ENCODE data around the gene CDC20B.

The CDC20B gene

DNA sequence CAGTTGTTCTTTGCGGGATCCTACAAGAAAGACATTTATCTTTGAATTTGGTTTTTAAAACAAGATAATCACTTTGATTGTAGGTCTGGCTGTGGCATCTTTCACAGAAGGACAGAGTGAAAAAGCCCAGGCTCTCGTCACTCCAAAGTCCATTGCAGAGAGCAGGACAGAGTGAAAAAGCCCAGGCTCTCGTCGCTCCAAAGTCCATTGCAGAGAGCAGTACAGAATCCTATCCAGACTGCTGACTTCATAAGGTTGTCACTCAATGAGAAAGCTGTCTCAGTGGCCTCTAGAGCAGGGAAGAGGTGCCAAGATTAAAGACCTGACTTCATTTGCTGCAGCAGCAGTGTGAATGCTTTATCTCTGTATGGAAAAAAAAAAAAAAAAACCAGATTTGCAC, 29.4 kb downstream of the CDC20B start:
- Mint-ChIP-seq H3K27me3 (ENCODE audit: low read depth, poor library complexity) (peaks cover 7% of the 10 kb centered on the region), H3K27ac (no peak overlapping the region), H3K36me3 (ENCODE audit: low read depth) (no peaks in the 10 kb centered on the region), H3K9me3 (no peaks in the 10 kb centered on the region), H3K4me3 (no peak overlapping the region), H3K4me1 (peaks cover 12% of the 10 kb centered on the region)
- TF ChIP-seq, protein P1, sequence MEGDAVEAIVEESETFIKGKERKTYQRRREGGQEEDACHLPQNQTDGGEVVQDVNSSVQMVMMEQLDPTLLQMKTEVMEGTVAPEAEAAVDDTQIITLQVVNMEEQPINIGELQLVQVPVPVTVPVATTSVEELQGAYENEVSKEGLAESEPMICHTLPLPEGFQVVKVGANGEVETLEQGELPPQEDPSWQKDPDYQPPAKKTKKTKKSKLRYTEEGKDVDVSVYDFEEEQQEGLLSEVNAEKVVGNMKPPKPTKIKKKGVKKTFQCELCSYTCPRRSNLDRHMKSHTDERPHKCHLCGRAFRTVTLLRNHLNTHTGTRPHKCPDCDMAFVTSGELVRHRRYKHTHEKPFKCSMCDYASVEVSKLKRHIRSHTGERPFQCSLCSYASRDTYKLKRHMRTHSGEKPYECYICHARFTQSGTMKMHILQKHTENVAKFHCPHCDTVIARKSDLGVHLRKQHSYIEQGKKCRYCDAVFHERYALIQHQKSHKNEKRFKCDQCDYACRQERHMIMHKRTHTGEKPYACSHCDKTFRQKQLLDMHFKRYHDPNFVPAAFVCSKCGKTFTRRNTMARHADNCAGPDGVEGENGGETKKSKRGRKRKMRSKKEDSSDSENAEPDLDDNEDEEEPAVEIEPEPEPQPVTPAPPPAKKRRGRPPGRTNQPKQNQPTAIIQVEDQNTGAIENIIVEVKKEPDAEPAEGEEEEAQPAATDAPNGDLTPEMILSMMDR (IDR thresholded peaks at IDR 0.05), result no peak
- DNase-seq, result no peak

DNA sequence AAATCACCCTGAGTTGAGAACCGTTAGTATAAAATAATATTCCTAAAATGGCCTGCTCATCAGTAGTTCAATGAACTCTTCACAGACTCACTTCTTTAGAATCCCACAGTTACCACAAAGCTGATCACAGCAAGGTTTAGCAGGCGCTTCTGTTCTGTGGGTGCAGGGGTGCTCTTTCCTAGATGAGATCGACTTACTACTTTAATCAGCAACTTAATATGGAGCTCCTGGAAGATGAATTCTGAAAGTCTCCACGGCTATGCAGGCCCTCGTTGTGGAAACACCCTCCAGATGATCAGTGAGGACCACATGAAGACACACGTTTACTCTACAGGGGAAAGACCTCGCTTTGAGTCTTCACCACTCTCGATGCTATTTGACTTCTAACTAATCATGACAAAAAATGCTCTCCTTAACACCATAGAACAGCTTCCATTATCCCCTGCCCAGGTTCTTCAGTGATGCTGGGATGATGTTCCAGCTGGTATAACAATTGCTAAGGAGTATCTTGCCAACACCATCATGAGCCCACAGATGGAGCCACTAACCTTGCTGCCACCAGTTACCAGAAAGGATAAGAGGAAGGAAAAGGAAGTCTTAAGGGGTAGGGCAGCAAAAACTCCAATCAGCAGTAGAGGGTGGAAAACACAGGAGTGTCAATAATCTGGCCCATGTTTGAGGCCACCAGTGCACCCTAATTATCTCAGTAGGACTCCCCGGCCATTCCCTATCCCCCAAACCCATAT, 30.9 kb downstream of the CDC20B start:
- TF ChIP-seq, protein P1 (IDR thresholded peaks at IDR 0.05), result no peak
- no peak for DNase-seq
- Mint-ChIP-seq H3K9me3 (no peaks in the 10 kb centered on the region), H3K4me3 (no peak overlapping the region), H3K27ac (no peak overlapping the region), H3K36me3 (ENCODE audit: low read depth) (no peaks in the 10 kb centered on the region), H3K27me3 (ENCODE audit: low read depth, poor library complexity) (peaks cover 7% of the 10 kb centered on the region), H3K4me1 (peaks cover 12% of the 10 kb centered on the region)

DNA sequence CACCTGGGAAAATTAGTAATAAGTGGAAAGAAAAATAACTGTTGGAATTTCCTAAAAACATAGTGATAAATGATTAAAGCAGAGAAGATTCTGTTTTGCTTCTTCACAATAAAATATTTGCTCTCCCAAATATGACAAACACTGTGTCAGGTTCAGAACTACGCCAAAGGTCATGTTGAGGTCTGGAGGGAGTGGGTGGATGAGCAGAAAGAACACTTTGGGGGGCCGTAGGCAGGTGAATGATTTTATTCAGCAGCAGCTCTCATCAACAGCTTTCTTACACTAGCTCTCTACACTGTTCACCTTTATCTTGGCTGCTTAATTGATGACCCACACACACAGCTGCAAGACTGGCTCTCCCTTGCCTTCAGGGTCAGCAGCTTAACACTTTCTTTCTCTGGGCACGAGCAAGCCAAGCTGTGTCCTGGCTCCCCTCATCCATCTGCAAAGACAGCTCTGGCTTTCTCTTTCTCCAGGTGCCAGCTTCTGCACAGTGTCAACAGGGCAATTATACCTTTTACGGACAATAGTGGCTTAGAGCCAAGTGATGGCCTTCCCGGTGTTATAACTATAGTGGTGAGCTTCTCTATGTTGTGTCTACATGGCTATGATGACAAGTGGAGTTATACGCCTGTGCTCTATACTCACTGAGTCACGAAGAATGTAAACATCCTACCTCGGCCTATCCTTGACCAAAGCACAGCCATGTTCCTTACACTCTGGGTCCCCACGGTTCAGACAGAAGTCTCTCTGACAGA, 31.9 kb downstream of the CDC20B start:
- TF ChIP-seq, protein P1 (IDR thresholded peaks at IDR 0.05), result no peak
- Mint-ChIP-seq H3K36me3 (ENCODE audit: low read depth) (no peaks in the 10 kb centered on the region), H3K4me3 (no peak overlapping the region), H3K27me3 (ENCODE audit: low read depth, poor library complexity) (peaks cover 7% of the 10 kb centered on the region), H3K27ac (peak overlapping the region; percentile 5), H3K9me3 (no peaks in the 10 kb centered on the region), H3K4me1 (peaks cover 6% of the 10 kb centered on the region)
- no peak for DNase-seq

DNA sequence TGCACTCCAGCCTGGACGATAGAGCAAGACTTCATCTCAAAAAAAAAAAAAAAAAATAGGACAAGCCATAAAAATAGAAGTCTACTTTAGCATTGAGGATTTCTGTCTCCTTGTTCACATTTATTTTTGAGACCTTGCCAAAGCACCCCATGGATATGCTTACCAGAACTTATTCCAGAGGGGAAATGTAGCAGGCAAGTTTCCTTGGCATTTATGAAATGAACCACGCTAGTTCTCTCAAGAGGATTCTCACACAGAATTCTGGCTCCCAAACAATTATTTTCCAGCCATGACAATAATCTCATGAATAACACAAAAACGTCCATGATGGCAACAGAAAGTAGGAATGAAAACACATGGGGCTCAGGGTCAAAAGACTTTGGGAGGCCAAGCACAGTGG, 36.5 kb downstream of the CDC20B start:
- no peak for DNase-seq
- Mint-ChIP-seq H3K9me3 (peaks cover 6% of the 10 kb centered on the region), H3K27ac (no peak overlapping the region), H3K4me1 (peaks cover 6% of the 10 kb centered on the region), H3K4me3 (no peak overlapping the region), H3K27me3 (ENCODE audit: low read depth, poor library complexity) (no peaks in the 10 kb centered on the region), H3K36me3 (ENCODE audit: low read depth) (no peaks in the 10 kb centered on the region)
- TF ChIP-seq, protein P1 (IDR thresholded peaks at IDR 0.05), result no peak

DNA sequence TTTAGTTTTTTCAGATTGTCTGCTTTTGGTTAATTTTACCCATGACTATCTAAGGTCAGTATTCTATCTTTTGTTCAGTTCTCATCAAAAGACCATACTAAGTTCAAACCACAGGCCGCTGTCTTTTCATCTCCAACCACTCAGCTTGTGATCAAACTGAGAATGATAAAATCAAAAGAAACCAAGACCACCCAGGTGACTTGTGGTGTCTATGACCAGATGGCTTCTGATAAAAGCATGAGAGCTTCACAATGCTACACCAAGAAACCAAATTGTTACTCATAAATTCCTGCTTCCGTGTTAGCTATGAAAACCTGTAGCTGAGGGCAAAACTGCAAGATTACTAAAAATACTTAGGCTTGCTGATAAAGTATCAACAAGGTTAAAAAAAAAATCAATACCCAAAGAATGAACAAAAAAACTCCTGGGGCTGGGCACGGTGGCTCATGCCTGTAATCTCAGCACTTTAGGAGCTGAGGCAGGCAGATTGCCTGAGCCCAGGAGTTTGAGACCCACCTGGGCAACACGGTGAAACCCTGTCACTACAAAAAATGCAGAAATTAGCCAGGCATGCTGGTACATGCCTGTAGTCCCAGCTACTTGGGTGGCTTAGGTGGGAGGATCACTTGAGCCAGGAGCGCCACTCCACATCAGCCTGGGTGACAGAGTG, 38.8 kb downstream of the CDC20B start:
- Mint-ChIP-seq H3K4me1 (no peaks in the 10 kb centered on the region), H3K36me3 (ENCODE audit: low read depth) (no peaks in the 10 kb centered on the region), H3K9me3 (peaks cover 26% of the 10 kb centered on the region), H3K27ac (no peak overlapping the region), H3K27me3 (ENCODE audit: low read depth, poor library complexity) (no peaks in the 10 kb centered on the region), H3K4me3 (no peak overlapping the region)
- TF ChIP-seq, protein P1 (IDR thresholded peaks at IDR 0.05), result no peak
- no peak for DNase-seq

Measured in nephron progenitor cell (in vitro differentiated cells).